Activated T-cell treated with anti-CD3 and anti-CD28 coated beads, Interleukin-2, amount 50 U/mL, for 72 hours (primary cell): Measurements from ENCODE around the gene ATL2. TPM values are rescaled to one million over a fixed set of nuclear protein-coding genes. Genes with fewer than 3 reads are reported as not detected.

Source experiments
- ATAC-seq, 2 donors: fragments of 150-1000 bp; cut with Tn5 transposase; replicated peaks in 1 of 2; 2 replicates each; pipeline ENCODE4 v1.10.0; 2021; ENCODE audit warnings: moderate library complexity in 2 of 2, mild to moderate bottlenecking in 1 of 2
- DNase-seq, 2 donors: peaks; one replicate each; pipeline ENCODE4 v3.0.0; 2021 to 2022; ENCODE audit warnings: mixed read lengths in 1 of 2
- H3K27ac Mint-ChIP-seq: one replicate; pipeline ENCODE4 v1.8.0; 2022; ENCODE audit warnings: mild to moderate bottlenecking, moderate library complexity, mixed read lengths
- H3K27me3 Mint-ChIP-seq: one replicate; pipeline ENCODE4 v1.8.0; 2022; ENCODE audit warnings: low read depth, mixed read lengths
- H3K36me3 Mint-ChIP-seq, 2 donors: one replicate each; pipeline ENCODE4 v1.8.0; 2022; ENCODE audit warnings: mixed read lengths in 2 of 2, mild to moderate bottlenecking in 1 of 2; ENCODE audit not compliant: insufficient read depth in 2 of 2
- H3K4me1 Mint-ChIP-seq: one replicate; pipeline ENCODE4 v1.8.0; 2022; ENCODE audit warnings: low read depth, mixed read lengths
- H3K4me3 Mint-ChIP-seq, 2 donors: one replicate each; pipeline ENCODE4 v1.8.0; 2022; ENCODE audit warnings: mild to moderate bottlenecking in 2 of 2, mixed read lengths in 2 of 2, moderate library complexity in 2 of 2
- H3K9me3 Mint-ChIP-seq, 2 donors: one replicate each; pipeline ENCODE4 v1.8.0; 2022; ENCODE audit warnings: mixed read lengths in 2 of 2
- total RNA-seq, 2 donors: library from RNA; stranded (reverse); gene quantifications; one replicate each; pipeline ENCODE4 v1.2.3, GENCODE V29; 2022

The ATL2 gene
- total RNA-seq, 2 donors from 2014 or later: 55.0 to 63.5 TPM

DNA sequence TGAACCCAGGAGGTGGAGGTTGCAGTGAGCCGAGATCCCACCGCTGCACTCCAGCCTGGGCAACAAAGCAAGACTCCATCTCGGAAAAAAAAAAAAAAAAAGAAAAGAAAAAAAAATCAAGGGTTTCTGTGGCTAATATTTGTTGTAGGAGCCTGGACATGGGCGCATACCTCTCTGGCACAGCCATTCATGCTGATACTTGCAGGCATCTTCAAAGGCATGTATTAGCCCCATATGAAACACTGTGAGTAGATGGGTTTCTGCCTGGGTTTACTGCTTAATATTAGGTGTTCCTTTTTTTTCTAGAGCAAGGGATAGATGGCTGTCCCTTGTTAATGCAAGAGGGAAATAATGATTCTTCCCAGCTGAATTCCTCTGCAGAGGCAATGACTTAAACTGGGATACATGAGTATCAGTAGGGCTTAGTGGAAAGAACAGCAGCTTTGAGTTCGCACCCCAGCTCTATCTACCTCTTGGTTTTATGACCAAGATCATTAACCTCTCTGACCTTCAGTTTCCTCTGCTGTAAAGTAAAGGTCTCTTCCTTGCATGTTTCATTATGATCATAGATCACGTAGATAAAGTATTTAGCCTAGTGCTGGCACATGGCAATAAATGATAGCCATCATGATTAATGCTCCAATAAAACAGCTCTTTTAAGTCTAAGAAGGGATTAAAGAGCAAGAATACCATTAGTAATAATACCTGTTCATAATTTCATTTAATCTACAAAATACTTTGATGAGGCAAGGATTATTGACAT, 4.5 kb upstream of the ATL2 start:
- no peak for DNase-seq
- Mint-ChIP-seq H3K27me3 (no peaks in the 10 kb centered on the region), H3K27ac (no peak overlapping the region), H3K36me3 (peaks cover 0 to 1% of the 10 kb centered on the region in 2 donors), H3K9me3 (no peaks in the 10 kb centered on the region), H3K4me3 (no peak overlapping the region), H3K4me1 (peaks cover 31% of the 10 kb centered on the region)
- ATAC-seq: no peak

DNA sequence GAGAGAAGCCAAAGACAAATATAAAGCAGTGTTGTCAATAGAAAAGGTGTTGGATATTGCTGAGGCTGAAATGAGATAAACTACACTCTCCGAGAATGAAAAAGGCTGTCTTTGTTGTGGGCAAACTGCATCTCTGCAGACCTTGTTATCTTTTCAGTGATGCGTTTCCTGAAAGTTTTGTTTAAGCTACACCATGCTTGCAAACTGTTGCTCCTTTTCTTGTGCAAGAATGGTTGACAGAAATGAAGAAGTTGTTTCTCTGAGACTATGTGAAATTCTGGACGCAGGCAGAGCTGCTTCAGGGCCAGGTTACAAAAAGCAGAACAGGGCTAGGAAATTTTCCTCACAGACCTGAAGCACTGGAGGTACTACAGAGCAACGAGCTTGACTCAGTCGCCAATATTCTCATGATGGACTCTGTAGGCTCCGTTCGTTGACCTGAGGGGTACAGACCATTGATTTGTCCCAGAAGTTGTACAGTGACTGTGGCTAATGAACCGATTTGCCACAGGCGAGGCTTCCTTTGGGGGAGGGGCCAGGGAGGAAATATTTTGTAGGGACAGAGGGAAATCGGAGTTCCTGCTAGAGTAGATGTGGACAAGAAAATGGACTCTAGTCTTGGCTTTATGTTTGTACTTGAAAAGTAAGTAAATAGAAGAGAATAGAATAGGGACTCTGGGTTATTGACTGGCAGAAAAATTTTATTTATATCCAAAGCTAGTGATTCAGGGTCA, 3.5 kb upstream of the ATL2 start:
- Mint-ChIP-seq H3K4me3 (peak overlapping the region; percentile 11 to 57), H3K27ac (no peak overlapping the region)
- no peak for DNase-seq

DNA sequence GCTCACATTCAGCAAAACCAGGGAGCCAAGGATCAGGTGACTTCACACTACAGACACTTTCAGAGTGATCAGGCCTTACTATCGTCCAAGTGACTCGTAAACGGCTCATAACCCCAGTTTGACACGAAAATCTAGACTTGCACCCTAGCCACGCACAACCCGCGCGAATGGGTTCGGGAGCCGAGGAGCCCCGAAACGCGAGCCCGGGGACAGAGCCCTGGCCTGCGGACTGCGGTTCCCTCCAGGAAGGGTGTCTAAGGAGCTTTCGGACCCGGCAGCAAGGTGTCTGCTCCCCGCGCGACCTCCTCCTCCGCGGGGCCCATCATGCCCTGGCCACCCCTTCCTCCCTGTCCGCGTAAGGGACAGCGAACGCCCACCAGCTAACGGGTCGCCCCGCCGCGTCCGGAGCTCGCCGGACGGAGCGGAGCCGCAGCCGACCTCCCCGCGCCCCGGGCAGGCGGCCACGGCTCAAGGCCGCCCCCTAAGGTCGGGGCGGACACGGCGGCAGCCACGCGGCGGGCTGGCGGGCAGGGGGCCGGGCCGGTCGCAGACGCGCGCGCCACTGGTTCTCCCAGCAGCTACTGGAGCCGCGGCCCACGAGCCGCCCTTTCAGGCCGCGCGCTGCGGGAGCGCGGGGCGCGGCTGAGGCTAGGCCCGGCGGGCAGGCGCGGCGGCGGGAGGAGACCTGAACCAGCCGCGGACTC, 575 bp downstream of the ATL2 start:
- Mint-ChIP-seq H3K27ac (peak overlapping the region; percentile 91), H3K4me1 (peaks cover 65% of the 10 kb centered on the region), H3K27me3 (no peaks in the 10 kb centered on the region), H3K4me3 (peak overlapping the region; percentile 94 to 96), H3K9me3 (no peaks in the 10 kb centered on the region), H3K36me3 (peaks cover 0 to 7% of the 10 kb centered on the region in 2 donors)
- DNase-seq (peak; percentile 71 to 81), ATAC-seq (peak; percentile 70 to 72)

More for the DNA sequence above, 3.5 kb upstream of the ATL2 start:
- Mint-ChIP-seq H3K4me1 (peaks cover 37% of the 10 kb centered on the region), H3K36me3 (peaks cover 0 to 1% of the 10 kb centered on the region in 2 donors), H3K9me3 (no peaks in the 10 kb centered on the region), H3K27me3 (no peaks in the 10 kb centered on the region)
- ATAC-seq: no peak

DNA sequence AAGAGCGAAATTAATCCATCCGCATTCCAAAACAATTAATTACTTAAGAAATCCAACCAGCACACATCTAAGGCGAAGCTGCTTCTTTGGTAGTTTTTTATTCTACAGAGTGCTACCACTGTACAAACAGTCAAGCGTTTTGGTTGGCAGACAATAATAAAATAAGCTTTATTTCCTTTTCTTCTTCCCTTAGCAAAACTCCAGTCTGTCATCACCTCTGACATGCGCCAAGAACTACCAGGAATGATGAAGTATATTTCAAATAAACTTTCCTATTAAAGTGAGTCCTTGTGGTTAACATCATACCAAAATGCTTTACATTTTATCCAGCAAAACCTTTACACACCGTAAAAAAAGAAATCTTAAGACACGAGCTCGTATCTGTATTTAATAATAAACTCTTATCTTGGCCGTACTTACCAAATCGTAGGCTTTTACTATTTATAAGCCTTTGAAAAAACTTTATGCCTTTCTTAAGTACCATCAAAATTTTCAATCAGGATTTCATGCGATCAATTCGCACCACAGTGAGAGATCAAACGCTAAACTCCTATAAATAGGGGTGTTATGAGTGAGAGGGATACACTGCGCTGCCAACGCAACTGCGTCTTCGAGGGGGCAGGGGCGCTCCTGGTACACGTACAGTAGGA, 1.3 kb downstream of the ATL2 start:
- no peak for DNase-seq
- Mint-ChIP-seq H3K9me3 (no peaks in the 10 kb centered on the region), H3K36me3 (peaks cover 0 to 7% of the 10 kb centered on the region in 2 donors), H3K4me1 (peaks cover 70% of the 10 kb centered on the region), H3K27me3 (no peaks in the 10 kb centered on the region), H3K4me3 (peak overlapping the region; percentile 86 to 94), H3K27ac (peak overlapping the region; percentile 91)
- ATAC-seq: no peak

DNA sequence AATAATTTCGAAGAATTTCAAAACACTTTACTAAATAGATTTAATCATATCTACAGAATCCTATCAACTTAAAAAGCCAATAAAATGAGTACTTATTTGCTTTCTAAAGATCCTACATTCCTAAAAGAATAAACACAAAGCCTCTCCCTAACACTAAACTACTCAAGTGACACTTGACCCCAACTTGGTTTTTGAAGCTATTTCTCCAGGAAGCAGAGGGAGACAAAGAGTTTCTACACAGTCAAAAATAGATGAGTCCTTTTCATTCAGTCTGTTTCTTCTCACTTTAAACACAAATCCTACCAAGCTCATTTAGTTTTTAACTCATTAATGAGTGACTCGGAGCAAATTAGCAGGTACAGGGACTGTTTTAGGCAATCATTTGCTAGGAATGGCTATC, 2.1 kb downstream of the ATL2 start:
- Mint-ChIP-seq H3K4me3 (peak overlapping the region; percentile 86 to 94), H3K27ac (peak overlapping the region; percentile 91), H3K9me3 (no peaks in the 10 kb centered on the region), H3K4me1 (peaks cover 65% of the 10 kb centered on the region), H3K36me3 (peaks cover 0 to 7% of the 10 kb centered on the region in 2 donors), H3K27me3 (no peaks in the 10 kb centered on the region)
- ATAC-seq (no peak), DNase-seq (no peak)

DNA sequence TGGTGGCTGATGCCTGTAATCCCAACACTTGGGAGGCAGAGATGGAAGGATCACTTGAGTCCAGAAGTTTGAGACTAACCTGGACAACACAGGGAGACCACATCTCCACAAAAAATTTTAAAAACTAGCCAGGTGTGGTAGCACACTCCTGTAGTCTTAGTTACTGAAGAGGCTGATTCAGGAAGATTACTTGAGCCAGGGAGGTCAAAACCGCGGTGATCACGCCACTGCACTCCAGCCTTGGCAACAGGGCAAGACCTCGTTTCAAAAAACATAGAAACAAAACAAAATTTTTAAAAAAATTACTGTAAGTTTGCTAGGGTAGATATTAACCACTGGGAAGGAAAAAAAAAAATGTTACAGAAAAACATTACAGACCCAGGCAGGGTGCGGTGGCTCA, 5.8 kb downstream of the ATL2 start:
- no peak overlapping the region for H3K4me3 Mint-ChIP-seq

DNA sequence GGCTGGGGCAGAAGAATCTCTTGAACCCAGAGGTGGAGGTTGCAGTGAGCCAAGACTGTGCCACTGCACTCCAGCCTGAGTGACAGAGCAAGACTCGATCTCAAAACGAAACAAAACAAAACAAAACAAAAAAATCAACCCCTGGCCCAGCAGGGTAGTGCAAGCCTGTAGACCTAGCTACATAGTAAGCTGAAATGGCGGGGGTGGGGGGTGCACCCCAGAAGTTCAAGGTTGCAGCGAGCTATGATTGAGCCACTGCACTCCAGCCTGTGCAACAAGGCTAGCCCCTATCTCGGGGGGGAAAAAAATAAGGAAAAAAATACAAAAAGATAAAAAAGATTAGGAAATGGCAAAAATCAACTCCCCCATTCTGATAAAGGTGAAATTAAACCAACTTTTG, 6.4 kb downstream of the ATL2 start:
- H3K27ac Mint-ChIP-seq: no peak overlapping the region
- H3K4me3 Mint-ChIP-seq: no peak overlapping the region
- H3K9me3 Mint-ChIP-seq: no peaks in the 10 kb centered on the region
- ATAC-seq (no peak), DNase-seq (no peak)
- peaks cover 0 to 7% of the 10 kb centered on the region in 2 donors for H3K36me3 Mint-ChIP-seq
- no peaks in the 10 kb centered on the region for H3K27me3 Mint-ChIP-seq
- peaks cover 49% of the 10 kb centered on the region for H3K4me1 Mint-ChIP-seq

More for the DNA sequence above, 5.8 kb downstream of the ATL2 start:
- DNase-seq (no peak), ATAC-seq (no peak)
- H3K36me3 Mint-ChIP-seq: peaks cover 0 to 7% of the 10 kb centered on the region in 2 donors
- no peak overlapping the region for H3K27ac Mint-ChIP-seq
- peaks cover 49% of the 10 kb centered on the region for H3K4me1 Mint-ChIP-seq
- no peaks in the 10 kb centered on the region for H3K27me3 Mint-ChIP-seq
- no peaks in the 10 kb centered on the region for H3K9me3 Mint-ChIP-seq

DNA sequence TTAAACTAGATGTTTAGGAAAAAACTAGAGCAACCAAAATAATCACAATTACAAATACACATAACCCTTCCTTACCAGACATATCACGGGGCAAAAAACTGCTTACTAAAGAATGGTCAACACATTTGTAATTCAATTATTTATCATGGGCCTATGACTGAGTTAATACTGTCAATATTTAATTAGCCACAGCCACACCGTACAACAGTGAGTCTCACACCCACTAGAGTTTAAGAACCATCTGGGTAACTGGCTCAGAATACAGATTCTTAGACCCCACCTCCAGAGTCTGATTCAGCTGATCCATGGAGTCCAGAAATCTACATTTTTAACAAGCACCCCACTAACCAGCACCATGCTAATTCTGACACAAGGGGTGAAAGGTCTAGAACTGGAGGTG, 14.8 kb downstream of the ATL2 start:
- Mint-ChIP-seq H3K9me3 (no peaks in the 10 kb centered on the region), H3K27ac (no peak overlapping the region), H3K27me3 (no peaks in the 10 kb centered on the region), H3K36me3 (peaks cover 0 to 1% of the 10 kb centered on the region in 2 donors), H3K4me1 (peaks cover 34% of the 10 kb centered on the region), H3K4me3 (no peak overlapping the region)
- DNase-seq (no peak), ATAC-seq (no peak)

DNA sequence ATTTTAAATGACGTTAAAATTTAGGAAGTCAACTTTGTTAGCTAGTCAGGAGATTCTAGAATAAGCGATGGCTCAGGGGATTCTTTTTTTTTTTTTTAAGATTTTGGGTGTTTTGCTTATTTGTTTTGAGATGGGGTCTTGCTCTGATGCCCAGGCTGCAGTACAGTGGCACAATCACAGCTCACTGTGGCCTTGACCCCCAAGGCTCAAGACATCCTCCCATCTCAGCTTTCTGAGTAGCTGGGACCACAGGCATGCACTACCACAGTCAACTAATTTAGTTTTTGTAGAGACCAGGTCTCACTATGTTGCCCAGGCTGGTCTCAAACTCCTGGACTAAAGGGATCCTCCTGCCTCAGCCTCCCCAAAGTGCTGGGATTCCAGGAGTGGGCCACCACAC, 16.9 kb downstream of the ATL2 start:
- no peaks in the 10 kb centered on the region for H3K9me3 Mint-ChIP-seq
- no peak overlapping the region for H3K27ac Mint-ChIP-seq
- ATAC-seq: no peak
- no peaks in the 10 kb centered on the region for H3K27me3 Mint-ChIP-seq
- H3K36me3 Mint-ChIP-seq: no peaks in the 10 kb centered on the region
- H3K4me1 Mint-ChIP-seq: peaks cover 18% of the 10 kb centered on the region
- no peak for DNase-seq
- H3K4me3 Mint-ChIP-seq: no peak overlapping the region

DNA sequence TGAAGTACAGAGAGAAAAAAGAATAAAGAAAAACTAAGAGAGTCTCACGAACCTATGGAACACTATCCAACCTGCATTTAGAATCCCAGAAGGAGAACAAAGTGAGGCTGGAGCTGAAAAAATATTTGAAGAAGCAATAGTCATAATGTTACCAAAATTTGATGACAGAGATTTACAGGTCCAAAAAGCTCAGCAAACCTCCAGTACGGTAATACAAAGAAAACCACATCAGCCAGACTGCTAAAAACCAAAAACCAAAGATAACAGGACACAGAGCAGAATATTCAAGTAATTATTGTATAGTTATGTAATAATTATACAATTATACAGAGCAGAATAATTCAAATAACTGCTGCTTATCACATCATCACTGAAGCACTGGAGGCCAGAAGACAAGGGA, 23.7 kb downstream of the ATL2 start:
- DNase-seq (no peak), ATAC-seq (no peak)
- Mint-ChIP-seq H3K36me3 (peaks cover 3 to 6% of the 10 kb centered on the region in 2 donors), H3K4me1 (peaks cover 24% of the 10 kb centered on the region), H3K9me3 (no peaks in the 10 kb centered on the region), H3K4me3 (peak overlapping the region in 1 of 2 donors; percentile 60), H3K27ac (peak overlapping the region; percentile 1), H3K27me3 (no peaks in the 10 kb centered on the region)

DNA sequence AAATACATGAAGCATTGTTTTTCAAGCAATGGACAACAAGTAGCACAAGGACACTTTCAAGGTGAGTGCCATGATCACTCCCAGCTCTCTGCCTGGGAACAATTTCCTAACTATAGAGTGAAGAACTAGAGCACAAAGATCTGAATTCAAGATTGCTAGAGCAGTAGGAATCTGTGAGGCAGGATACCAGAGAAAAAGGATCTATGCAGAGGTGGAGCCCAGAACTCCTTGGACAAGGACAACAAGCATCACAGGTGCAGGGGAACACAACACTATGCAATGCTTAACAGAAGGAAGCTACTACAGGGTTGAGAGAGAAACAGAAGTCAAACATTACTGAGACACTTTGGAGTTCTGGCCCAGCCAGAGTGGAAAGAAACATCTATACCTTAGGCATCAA, 24.7 kb downstream of the ATL2 start:
- Mint-ChIP-seq H3K4me1 (peaks cover 24% of the 10 kb centered on the region), H3K27ac (no peak overlapping the region), H3K36me3 (peaks cover 3 to 6% of the 10 kb centered on the region in 2 donors), H3K9me3 (no peaks in the 10 kb centered on the region), H3K4me3 (no peak overlapping the region), H3K27me3 (no peaks in the 10 kb centered on the region)
- ATAC-seq (no peak), DNase-seq (no peak)

DNA sequence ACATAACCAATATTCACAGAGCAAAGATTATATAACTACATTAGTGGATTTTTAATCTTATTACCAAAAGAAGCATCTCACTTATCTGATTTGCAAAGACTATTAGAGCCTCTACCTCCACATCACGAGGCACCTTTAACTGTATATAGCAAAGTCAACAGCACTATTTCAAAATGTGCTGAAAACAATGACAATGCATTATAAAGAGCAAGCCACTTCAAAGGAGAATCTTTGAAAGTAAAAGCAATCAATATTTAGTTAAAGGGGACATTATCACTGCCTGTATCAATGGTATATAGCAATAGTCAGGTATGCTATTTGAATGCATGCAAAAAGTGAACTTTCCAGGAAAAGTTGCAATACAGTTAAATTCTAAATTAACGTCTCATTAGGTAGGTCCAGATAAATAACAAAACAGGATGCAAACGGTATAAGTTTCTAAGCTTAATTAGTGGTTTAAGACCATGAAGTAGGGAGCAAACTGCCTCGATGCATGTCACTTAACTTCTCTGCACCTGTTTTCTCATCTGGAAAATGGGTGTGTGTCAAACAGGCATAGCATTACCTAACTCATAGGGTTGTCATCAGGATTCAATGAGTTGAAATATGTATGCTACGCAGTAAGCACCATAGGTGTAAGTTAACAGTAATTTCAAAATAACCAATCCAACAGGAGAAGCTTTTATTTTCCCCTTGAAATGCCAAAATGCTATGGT, 31.6 kb downstream of the ATL2 start:
- ATAC-seq (no peak), DNase-seq (no peak)
- H3K27me3 Mint-ChIP-seq: no peaks in the 10 kb centered on the region
- H3K27ac Mint-ChIP-seq: no peak overlapping the region
- peaks cover 2% of the 10 kb centered on the region in 2 donors for H3K9me3 Mint-ChIP-seq
- no peak overlapping the region for H3K4me3 Mint-ChIP-seq
- H3K4me1 Mint-ChIP-seq: no peaks in the 10 kb centered on the region
- peaks cover 2 to 23% of the 10 kb centered on the region in 2 donors for H3K36me3 Mint-ChIP-seq
